HG03342 (cell line): ENCODE measurements around the gene SPDL1.
A peak's percentile ranks its signal among the peaks of the same experiment; 100 is the strongest.
"Not testable (repeated sequence)": the region's sequence is repeated elsewhere in the genome, so short reads cannot be mapped to it uniquely, and the experiment has no call there.

Source experiments
- ATAC-seq: cut with Tn5 transposase; IDR thresholded peaks from one replicate; pipeline ENCODE4 v1.9.1; 2021; ENCODE audit warnings: mild to moderate bottlenecking, moderate library complexity; ENCODE audit not compliant: unreplicated experiment

Gene SPDL1

DNA sequence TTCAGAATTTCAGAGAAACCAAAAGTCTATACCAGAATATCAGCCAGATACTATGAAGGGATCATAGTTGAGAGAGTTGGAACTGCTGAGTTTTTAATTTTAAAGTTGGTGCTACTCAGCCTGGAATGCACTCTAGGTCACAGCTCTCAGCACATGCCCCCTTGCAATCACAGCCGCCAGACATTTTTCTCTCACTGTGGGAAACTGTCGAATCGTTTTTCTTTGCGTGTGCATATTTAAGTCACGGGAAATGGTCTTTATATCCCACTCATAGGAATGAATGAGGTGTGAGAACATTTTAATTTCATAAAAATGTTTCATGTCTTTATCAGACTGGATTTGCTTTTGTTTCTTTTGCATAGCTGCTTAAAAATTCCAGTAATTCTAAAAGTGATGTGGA lies 12.2 kb upstream of the SPDL1 start:
- no peak for ATAC-seq

DNA sequence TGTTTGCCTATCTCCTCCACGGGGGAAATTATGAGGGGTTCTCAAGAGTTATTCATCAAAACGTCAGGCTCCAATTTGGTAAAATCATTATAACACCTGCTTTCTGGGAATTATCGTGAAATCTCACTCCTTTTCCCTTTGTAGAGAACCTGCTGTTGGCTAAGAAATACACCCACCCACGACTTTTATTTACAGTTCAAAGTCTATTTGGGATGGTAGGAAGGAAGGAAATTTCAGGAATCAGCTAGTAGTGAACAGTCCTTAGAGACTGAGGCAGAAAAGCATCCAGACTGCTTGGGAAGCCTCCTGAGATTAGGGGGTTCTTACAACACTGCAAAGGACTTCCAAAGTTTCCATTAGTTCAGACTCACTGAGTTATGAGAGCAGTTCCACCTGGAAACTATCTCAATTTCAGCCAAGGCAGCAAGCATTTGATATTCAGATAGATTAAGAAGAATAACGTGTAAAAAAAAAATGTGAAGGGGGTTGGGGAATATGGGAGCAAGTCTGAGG lies 9.4 kb upstream of the SPDL1 start:
- no peak for ATAC-seq

DNA sequence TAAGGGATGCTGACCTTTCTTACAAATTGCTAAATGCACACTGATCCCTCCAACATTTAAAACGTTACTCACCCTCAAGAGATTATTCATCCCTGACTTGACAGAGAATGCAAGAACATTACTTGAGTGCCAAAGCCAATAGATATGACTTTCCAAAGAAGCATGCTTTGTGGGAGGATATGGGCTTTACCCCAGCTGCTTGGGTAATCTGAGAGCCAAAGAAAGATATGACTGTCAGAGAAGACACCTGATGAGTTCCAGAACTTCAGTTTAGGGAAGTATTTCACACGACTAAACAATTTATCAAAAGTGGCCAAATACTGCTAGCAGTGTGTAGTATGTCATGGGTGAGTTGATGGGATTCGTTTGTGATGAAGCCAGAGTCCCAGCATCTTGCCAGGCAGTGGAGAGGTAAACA lies 7.4 kb upstream of the SPDL1 start:
- ATAC-seq, result peak; percentile 51

DNA sequence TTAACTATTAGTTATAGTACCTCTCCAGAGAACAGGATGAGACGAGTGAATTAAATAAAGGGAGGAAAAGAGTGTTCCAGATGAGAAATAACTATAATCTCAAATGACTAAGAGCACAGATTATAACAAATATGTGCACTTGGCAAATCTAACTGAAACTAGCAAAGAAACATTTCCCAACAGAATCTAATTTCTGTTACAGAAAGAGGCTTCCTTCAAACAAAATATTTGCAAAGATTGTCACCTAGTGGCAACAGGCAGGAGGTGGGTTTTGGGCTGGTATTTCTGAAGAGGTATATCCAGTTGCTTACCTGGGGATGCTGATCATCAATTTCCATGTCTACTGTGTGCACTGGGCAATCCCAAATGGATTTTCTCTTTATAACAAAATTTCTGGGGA lies 5.6 kb upstream of the SPDL1 start:
- ATAC-seq, result no peak

DNA sequence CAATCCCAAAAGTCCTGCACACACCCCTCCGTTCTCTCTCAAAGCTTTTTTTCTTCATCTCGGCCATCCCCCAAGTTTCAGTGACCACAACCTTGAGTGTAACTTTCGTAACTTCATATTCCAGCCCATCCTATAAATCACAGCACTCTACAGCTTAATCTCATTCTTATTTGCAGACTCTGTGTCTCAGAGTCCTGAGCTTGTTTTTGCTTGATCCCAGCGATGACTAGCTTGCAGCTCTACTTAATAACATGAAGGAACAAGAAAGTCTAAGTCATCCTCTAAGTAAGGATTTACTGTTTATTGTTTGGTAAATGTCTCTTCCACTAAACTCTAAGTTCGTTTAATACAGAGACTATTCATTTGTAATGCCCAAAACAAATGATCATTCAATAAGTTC lies 2.6 kb upstream of the SPDL1 start:
- ATAC-seq, result no peak

DNA sequence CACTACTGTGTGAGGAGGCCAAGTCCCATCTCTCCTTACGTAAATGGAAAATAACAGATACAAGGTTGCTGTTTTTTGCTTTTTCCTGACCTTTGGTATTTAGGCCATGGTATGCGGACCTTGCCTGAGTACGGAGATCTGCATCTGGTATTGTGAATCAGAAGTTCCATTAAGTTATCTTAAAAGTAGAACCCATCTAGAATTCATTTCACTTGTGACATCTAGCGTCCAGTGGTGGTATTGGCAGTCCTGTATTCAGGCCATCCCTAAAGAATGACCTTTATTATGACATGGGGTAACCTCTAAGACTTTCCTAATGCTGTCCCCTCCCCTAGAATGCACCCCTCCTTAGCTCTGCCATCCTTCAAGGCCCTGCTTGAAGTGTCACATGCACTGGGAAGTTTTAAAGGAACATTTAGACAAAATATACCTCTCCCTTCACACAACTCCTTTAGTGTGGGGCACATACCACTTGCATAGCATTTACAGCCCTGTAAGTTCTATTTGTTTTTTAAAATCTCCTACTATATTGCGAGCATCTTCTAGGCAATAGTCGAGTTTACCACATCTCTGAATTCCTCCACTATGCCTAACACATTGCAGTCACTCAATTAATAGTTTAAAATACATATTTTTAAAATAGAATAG lies 1.9 kb upstream of the SPDL1 start:
- peak; percentile 39 for ATAC-seq

DNA sequence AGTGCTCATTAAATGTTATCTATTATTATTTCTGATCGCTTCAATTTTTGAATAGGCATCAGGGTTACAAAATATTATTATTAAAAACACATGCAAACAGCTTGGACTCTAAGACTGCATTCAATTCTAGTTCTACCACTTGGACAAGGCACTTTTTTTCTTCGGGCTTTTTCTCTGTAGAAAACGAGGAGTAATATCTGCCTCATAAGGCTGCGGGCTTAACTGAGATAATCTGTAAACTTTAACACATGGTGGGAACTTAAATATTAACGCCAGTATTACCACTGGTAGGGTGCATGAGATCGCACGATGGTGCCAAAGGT lies 511 bp upstream of the SPDL1 start:
- ATAC-seq, result peak; percentile 40

DNA sequence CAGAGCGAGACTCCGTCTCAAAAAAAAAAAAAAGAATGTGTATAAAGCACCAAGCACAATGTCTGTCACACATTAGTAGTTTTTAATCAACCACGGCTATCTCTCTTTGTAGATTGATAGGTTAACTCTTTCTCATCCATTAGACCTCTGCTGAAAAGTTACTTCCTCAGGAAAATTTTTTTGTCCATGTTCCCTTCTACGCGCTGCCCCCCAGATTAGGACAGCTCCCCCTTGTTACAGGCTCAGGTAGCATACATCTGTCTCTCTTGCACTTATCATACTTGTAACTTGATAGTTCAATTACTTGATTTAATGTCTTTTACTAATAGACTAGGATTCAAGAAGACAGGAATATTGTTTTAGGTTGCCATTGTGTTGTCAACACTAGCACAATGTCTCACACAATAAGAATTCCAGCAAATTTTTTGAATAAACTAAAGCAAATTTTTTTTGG lies 1.5 kb downstream of the SPDL1 start:
- no peak for ATAC-seq

DNA sequence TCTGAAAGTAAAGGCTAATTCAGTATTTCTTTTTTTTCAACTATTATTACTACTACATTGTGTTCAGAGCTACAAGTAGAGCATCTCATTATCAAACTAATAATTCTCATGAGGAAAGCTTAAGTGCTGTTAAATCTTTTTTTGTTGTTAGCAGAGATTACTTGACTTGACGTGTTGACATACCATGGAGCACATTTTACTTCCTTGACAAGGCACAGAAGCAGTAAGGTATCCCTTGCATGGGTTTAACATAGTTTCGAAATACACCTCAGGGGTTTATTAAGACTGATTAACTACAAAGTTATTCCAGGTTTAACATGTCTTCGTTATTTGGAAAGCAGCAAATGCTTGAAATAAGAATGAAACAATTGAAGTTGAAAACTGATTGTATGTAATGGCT lies 7.0 kb downstream of the SPDL1 start:
- no peak for ATAC-seq

DNA sequence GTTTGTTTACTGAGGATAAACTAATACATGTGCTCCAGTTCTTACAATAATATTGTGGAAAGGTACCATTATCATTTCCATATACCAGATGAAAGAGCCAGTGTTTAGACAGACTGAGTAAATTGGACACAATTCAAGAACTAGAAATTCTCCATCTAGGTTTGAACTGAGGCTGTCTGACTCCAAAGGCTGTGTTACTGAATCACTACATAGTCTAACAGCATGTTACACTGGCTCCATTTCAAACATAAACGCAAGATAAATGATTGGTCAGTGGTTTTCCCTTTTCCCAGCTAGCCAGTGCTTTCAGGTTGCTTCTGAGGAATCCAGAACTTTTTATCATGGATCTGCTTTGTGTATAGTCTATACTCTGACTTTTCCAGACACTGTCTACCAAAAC lies 8.1 kb downstream of the SPDL1 start:
- no peak for ATAC-seq

DNA sequence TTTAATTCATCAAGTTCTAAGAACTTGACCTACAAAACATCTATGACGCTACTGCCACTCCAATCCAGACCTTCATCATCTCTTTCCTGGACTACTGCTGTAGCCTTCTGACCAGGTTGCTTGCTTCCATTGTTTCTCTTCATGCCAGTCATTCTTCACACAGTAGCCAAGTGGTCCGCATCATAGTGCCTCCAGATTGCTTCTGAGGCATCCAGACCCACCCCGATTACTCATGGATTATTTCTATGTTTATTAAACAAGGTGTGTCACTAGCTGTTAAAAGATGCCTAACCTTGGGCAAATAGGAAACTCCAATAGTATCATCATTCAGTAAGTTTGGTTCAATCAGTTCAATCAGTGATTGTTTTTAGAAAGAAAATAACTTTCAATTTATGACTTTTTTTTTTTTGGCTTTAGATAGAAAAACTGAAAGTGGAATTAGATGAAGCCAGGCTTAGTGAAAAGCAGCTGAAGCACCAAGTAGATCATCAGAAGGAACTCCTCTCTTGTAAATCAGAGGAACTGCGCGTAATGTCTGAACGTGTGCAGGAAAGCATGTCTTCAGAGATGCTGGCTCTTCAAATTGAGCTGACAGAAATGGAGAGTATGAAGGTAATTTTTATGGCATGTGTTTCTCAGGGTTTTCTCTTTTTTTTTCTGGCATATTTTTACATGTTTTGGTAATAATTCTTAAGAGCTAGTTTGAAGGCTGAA lies 9.5 kb downstream of the SPDL1 start:
- ATAC-seq, result no peak

DNA sequence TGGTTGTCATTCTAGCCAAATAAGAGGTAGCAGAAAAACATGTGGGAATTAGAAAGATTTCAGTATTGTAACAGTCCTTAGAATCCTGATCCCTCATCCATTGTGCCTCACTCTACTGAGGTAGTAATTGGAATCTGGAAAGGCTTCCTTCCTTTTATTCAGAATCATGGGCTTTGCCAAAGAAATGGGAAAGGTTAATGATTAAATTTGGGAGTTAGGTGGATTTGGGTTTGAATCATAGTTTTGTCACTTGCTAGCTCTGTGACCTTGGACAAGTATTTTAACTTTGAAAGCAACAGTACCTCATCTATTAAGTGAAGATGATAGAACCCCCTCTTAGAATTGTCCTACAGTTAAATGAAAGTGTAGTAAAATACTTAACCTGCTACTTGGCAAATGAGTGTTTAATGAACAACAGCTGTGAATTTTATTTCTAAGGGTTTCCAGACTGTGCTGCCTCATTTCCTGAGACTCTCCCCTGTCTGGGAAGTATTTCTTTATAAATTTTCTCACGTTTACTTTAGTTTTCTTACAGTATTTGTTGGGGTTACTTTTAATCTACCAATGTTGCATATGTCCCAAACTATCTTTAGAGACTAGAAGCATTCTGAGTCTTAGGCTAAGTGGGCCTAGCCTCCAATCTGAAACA lies 11.7 kb downstream of the SPDL1 start:
- no peak for ATAC-seq

DNA sequence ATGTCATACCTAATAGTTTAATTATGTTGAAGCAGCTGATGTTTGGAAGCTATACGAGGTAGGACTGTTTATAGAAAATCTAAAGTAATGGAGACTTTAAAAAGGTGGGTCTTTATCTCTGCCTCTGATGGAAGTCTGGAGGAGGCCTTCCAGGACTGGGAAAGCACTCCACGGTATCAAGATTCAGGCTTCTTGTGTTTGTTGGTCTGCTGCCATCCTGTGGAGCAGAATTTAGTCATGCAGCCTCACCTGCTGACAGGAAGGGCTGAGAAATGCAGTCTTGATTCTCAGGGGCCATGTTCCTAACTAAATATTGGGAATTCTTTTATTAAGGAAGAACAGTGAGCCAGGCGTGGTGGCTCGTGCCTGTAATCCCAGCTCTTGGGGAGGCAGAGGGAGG lies 15.9 kb downstream of the SPDL1 start:
- ATAC-seq, result no peak

DNA sequence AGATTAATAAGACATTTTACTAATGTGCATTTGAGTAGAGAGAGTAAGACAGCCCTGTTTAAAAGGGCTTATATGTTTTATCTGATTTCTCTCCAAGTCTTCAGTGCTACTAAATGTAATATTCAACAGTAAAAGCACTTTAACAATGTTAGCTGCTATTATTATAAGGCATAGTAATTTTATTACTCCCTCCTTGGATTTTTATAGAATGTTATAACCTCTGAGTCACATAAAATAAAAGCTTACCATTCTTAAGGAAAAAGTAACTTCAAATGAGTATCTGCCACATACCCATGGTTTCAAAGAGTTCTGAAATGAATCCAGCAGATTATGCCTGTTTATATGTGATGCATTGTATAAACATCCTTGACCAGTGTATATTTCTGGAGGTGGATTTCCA lies 19.0 kb downstream of the SPDL1 start:
- no peak for ATAC-seq

DNA sequence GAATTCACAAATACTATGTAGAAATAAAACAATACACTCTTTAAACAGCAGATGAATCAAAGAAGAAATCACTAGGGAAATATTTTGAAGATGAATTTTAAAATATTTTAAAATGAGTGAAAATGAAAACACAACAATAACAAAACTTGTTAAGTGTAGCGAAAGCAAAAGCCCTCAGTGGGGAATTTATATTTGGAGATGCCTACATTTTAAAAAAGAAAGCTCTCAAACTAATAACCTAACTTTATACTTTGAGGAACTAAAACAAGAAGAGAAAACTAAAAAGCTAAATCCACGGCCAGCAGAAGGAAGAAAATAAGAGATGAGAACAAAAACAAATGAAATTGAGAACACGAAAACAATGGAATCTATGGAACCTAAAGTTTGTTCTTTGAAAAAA lies 22.7 kb downstream of the SPDL1 start:
- ATAC-seq, result no peak

DNA sequence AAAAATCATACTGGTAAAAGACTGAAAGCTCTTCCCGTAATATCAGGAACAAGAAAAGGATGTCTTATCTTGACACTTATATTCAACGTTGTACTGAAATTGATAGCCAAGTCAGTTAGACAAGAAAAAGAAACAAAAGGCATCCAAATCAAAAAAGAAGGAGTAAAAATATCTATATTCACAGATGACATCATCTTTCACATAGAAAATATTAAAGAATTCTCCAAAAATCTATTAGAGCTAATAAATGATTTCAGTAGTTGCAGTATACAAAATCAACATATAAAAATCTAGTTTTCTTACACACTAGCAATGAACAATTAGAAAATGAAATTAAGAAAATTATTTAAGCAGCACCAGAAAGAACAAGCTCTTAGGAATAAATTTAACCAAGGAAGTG lies 24.3 kb downstream of the SPDL1 start:
- ATAC-seq, result no peak

DNA sequence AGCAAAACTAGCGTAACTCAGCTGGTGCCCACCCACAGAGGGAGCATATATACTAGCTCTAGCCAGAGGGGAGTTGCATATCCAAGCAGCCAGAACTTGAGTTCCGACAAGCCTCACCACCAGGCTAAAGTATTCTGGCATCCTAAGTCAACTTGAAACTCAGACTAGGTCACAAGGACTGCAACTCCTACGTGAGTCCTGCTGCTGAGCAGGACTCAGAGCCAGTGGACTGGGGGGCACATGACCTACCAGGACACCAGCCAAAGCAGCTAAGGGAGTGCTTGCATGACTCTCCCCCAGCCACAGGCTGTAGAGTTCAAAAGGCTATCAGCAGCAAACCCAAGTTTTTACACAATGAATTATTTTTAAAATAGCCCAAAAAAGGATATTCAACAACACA lies 26.1 kb downstream of the SPDL1 start:
- ATAC-seq, result no peak

DNA sequence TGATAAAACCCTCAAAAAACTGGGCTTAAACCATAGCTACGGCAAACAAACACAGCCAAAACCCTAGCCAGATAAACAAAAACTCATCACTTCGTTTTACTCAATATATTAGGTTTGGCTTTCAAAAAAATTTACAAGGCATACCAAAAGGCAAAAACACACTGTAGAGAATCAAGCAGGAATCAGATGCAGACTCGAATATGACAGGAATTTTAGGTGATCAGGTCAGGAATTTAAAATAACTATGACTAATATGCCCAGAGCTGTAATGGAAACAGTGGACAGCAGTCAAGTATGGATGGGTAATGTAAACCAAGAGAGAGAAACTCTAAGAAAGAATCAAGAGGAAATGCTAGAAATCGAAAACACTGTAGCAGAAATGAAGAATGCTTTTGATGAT lies 27.0 kb downstream of the SPDL1 start:
- no peak for ATAC-seq

DNA sequence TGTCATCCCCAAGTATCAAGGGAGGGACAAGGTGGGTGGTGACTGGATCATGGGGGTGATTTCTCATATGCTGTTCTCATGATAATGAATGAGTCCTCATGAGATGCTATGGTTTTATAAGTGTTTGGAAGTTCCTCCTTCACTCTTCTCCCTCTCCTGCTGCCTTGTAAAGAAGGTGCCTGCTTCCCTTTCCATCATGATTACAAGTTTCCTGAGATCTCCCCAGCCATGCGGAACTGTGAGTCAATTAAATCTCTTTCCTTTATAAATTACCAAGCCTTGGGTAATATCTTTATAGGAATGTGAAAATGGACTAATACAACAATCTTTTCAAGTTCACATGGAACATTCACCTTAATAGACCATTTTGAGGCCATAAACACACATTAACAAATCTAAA lies 32.0 kb downstream of the SPDL1 start:
- no peak for ATAC-seq

DNA sequence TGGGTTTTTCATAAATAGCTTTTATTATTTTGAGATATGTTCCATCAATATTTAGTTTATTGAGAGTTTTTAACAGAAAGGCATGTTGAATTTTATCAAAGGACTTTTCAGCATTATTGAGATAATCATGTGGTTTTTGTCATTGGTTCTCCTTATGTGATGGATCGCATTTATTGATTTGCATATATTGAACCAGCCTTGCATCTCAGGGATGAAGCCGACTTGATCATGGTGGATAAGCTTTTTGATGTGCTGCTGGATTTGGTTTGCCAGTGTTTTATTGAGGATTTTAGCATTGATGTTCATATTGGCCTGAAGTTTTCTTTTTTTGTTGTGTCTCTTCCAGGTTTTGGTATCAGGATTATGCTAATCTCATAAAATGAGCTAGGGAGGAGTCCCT lies 40.7 kb downstream of the SPDL1 start:
- not testable (repeated sequence) for ATAC-seq

DNA sequence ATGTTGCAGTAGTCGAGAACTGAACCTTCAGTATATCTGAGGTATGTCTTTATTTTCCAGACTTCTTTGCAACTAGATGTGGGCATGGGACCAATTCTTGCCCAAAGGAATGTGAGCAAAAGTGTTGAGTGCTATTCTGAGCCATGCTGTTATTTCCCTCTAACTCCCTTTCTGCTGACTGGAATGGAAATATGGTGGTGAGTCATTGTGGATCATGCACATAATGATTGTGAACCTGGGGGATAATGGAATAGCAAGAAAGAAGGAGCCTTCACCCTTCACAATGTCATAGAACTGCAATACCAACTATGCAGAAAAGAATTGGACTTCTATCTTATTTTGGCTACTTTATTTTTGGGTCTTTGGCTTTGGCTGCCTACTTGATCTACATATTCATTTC lies 43.2 kb downstream of the SPDL1 start:
- no peak for ATAC-seq

DNA sequence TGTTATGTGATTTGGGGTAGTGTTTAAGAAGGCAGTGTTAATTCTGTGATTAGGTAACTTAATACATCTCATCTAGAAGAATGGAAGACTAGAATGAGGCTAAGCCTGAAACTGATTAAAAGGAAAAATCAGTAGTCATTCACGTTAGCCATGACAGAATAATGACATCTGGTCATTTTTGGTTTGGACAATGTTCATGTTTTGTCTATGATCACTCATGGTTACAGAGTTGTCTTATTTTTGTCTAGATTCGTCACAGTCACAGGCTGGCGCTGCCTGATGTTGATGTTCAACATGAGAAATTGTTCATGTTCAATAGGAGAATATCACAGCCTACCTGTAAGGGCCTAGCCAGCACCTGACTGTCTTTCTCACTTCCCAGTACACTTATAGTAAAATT lies 44.0 kb downstream of the SPDL1 start:
- ATAC-seq, result no peak
